ENCODE results near the gene CFB. TPM values are rescaled to one million over a fixed set of nuclear protein-coding genes. Genes with fewer than 3 reads are reported as not detected.
A peak's percentile ranks its signal among the peaks of the same experiment; 100 is the strongest.

Gene CFB
- total RNA-seq, 1 experiment from 2014 or later: 0.32 TPM

- no peak overlapping the region for H3K4me3 ChIP-seq (ENCODE audit: low read depth, low read length, poor library complexity, severe bottlenecking)
- POLR2A ChIA-PET (ENCODE audit: low non-redundant PET): no interaction called here
- BruUV-seq (replicated peaks): no TSS peak
- H3K36me3 ChIP-seq (ENCODE audit: insufficient read depth, low read length, poor library complexity, severe bottlenecking): peaks cover 51% of the 10 kb centered on the region
- intact Hi-C loops (cut with micrococcal nuclease; ENCODE audit: unreplicated experiment): loop anchor here (10.0 kb wide), 1 partner anchor 272 kb away; the partner anchor contains the start of gene LY6G5C
- CTCF ChIA-PET: no interaction called here
- H3K4me1 ChIP-seq (ENCODE audit: insufficient read depth, low read length, poor library complexity, severe bottlenecking): peaks cover 14% of the 10 kb centered on the region
- no peak overlapping the region for H3K27ac ChIP-seq (ENCODE audit: low read depth, low read length, poor library complexity, severe bottlenecking)
- TF ChIP-seq EZH2 (IDR thresholded peaks at IDR 0.05; ENCODE audit: borderline replicate concordance, low read depth, low read length, poor library complexity, severe bottlenecking): no peak
- TF ChIP-seq CTCF (conservative IDR thresholded peaks at IDR 0.05; ENCODE audit: low read depth, low read length): no peak
- no peak for DNase-seq (ENCODE audit: low spot score)
- no peaks in the 10 kb centered on the region for H3K9me3 ChIP-seq (ENCODE audit: low read depth, low read length, poor library complexity, severe bottlenecking)
- H3K27me3 ChIP-seq (replicated peaks; ENCODE audit: insufficient read depth, low read depth, low read length, poor library complexity): no peaks in the 10 kb centered on the region
Observed at GRCh38 chr6:31956796-31957195, 10.9 kb downstream of the CFB start.

GRCh38 chr6:31958412-31958740 lies 12.5 kb downstream of the CFB start:
- Histone ChIP-seq H3K27me3 (replicated peaks; ENCODE audit: insufficient read depth, low read depth, low read length, poor library complexity) (no peaks in the 10 kb centered on the region), H3K36me3 (ENCODE audit: insufficient read depth, low read length, poor library complexity, severe bottlenecking) (peaks cover 35% of the 10 kb centered on the region), H3K27ac (ENCODE audit: low read depth, low read length, poor library complexity, severe bottlenecking) (peak overlapping the region; percentile 88), H3K4me3 (ENCODE audit: low read depth, low read length, poor library complexity, severe bottlenecking) (peak overlapping the region; percentile 88), H3K9me3 (ENCODE audit: low read depth, low read length, poor library complexity, severe bottlenecking) (no peaks in the 10 kb centered on the region), H3K4me1 (ENCODE audit: insufficient read depth, low read length, poor library complexity, severe bottlenecking) (peaks cover 14% of the 10 kb centered on the region)
- ChIA-PET POLR2A (ENCODE audit: low non-redundant PET) (interaction anchor here (0.6 kb wide), 1 partner anchor 40 kb away, joined by 3 read pairs; no protein-coding TSS in a partner anchor), CTCF (interaction anchor here (0.6 kb wide), 1 partner anchor 171 kb away, joined by 3 read pairs; no protein-coding TSS in a partner anchor)
- TF ChIP-seq CTCF (conservative IDR thresholded peaks at IDR 0.05; ENCODE audit: low read depth, low read length) (no peak), EZH2 (IDR thresholded peaks at IDR 0.05; ENCODE audit: borderline replicate concordance, low read depth, low read length, poor library complexity, severe bottlenecking) (no peak)
- intact Hi-C loops (cut with micrococcal nuclease; ENCODE audit: unreplicated experiment): loop anchor here (10.0 kb wide), 1 partner anchor 274 kb away; the partner anchor contains the start of gene LY6G5C
- no TSS peak for BruUV-seq (replicated peaks)
- no peak for DNase-seq (ENCODE audit: low spot score)

- BruUV-seq (replicated peaks): TSS peak; percentile 74
- POLR2A ChIA-PET (ENCODE audit: low non-redundant PET): interaction anchor here (0.6 kb wide), 1 partner anchor 41 kb away, joined by 3 read pairs; no protein-coding TSS in a partner anchor
- intact Hi-C loops (cut with micrococcal nuclease; ENCODE audit: unreplicated experiment): loop anchor here (10.0 kb wide), 1 partner anchor 274 kb away; the partner anchor contains the start of gene LY6G5C
- H3K4me1 ChIP-seq (ENCODE audit: insufficient read depth, low read length, poor library complexity, severe bottlenecking): peaks cover 14% of the 10 kb centered on the region
- peak within 1 kb of the TSS; percentile 88 for H3K27ac ChIP-seq (ENCODE audit: low read depth, low read length, poor library complexity, severe bottlenecking)
- H3K4me3 ChIP-seq (ENCODE audit: low read depth, low read length, poor library complexity, severe bottlenecking): peak within 1 kb of the TSS; percentile 88
- CTCF ChIA-PET: interaction anchor here (0.6 kb wide), 1 partner anchor 170 kb away, joined by 3 read pairs; no protein-coding TSS in a partner anchor
- TF ChIP-seq CTCF (conservative IDR thresholded peaks at IDR 0.05; ENCODE audit: low read depth, low read length) (no peak), EZH2 (IDR thresholded peaks at IDR 0.05; ENCODE audit: borderline replicate concordance, low read depth, low read length, poor library complexity, severe bottlenecking) (no peak)
- peak; percentile 99 for DNase-seq (ENCODE audit: low spot score)
- no peaks in the 10 kb centered on the region for H3K9me3 ChIP-seq (ENCODE audit: low read depth, low read length, poor library complexity, severe bottlenecking)
- no peaks in the 10 kb centered on the region for H3K27me3 ChIP-seq (replicated peaks; ENCODE audit: insufficient read depth, low read depth, low read length, poor library complexity)
- H3K36me3 ChIP-seq (ENCODE audit: insufficient read depth, low read length, poor library complexity, severe bottlenecking): peaks cover 29% of the 10 kb centered on the region
Observed at GRCh38 chr6:31958741-31959739, 13.1 kb downstream of the CFB start, which contains the start of the genes NELFE and SKIC2. NELFE (minus strand) TSS chr6:31958971; CDS start chr6:31958446, 525 bp downstream. SKIC2 (plus strand) TSS chr6:31959175; CDS start chr6:31959193, 18 bp downstream.

All from A673 (cell line).